GM19099 (cell line): ENCODE measurements around the gene ADAP1.

Source experiments
- POLR2A ChIP-seq: IDR thresholded peaks from 3 replicates; pipeline ENCODE4 v1.6.1; 2011; ENCODE audit warnings: low read depth; ENCODE audit not compliant: insufficient read length; ENCODE audit errors: extremely low read depth

ADAP1 gene

DNA sequence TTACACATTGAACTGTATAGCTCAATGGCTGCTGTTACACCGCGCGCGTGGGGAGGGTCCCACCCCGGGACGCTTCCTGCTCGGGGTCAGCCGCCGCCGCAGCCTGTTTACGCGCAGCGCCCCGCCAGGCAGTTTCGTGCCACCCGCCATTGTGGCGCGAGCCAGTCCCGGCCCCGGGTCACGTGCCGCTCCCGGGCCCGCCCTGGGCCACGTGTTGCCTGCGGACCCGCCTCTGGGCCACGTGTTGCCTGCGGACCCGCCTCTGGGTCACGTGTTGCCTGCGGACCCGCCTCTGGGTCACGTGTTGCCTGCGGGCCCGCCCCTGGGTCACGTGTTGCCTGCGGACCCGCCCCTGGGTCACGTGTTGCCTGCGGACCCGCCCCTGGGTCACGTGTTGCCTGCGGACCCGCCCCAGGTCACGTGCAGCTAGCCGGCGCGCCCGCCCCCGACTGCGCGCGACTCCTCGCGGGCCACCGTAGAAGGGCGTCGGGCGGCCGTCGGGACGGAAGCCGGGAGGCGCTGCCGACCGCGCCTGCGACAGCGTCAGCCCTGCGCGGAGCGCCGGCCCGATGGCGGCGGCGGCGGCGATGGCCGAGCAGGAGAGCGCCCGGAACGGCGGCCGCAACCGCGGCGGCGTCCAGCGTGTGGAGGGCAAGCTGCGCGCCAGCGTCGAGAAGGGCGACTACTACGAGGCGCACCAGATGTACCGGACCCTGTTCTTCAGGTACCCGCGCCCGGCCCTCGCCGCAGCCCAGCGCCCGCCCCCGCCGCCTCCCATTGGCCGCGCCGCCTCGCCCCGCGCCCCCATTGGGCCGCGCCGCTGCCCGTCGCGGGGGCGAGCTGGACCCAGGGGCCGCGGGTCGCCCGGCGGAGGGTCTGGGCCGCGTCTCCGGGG is 78.2 kb downstream of the ADAP1 start, which contains the start of gene GET4:
GET4 (plus strand) TSS at position 478 of the 895 bp plus-strand sequence; CDS start at position 570, 92 bp downstream.
- peak; percentile 86 for TF ChIP-seq POLR2A

- TF ChIP-seq POLR2A: no peak
Measured at GRCh38 chr7:875476-876076, 78.9 kb downstream of the ADAP1 start.

DNA sequence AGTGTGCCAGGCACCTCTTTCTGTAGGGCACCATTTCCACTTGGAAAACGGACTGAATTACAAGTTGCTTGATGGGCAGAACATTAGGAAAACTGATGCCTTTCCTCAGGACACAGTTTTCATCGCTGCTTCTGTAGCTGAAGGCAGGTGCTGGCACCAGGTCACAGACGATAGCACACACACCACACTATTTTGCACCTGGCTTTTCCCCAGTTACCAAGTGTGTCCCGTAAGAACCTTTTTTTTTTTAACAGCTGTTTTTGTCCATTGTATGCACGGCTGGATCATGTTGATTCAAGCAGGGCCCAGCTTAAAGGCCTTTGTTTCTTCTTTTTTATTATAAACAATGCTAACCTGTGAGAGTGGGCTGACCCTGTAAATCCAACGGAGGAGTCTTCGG is 79.4 kb downstream of the ADAP1 start:
- no peak for TF ChIP-seq POLR2A

- no peak for TF ChIP-seq POLR2A
Measured at GRCh38 chr7:874031-874749, 80.3 kb downstream of the ADAP1 start.

GRCh38 chr7:873367-874002 is 81.0 kb downstream of the ADAP1 start:
- TF ChIP-seq POLR2A: no peak

- TF ChIP-seq POLR2A: no peak
Measured at GRCh38 chr7:871900-872537, 82.5 kb downstream of the ADAP1 start.

- TF ChIP-seq POLR2A: no peak
Measured at GRCh38 chr7:869348-869747, 85.1 kb downstream of the ADAP1 start.

DNA sequence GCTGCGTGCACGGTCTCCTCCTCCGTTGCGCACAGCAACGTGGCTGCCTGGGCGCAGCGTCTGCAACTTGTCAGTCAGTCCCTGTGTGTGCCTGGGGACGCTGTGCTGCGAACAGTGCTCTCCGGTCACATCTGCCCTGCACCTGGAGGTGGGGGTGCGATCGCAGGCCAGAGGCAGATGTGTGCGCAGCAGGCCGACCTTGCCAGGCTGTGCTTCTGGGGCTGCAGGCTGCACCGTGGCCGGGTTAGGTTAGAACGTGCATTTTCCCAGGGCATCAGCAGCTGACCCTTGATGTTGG is 86.3 kb downstream of the ADAP1 start:
- no peak for TF ChIP-seq POLR2A

GRCh38 chr7:867406-868188 is 86.9 kb downstream of the ADAP1 start:
- no peak for TF ChIP-seq POLR2A

DNA sequence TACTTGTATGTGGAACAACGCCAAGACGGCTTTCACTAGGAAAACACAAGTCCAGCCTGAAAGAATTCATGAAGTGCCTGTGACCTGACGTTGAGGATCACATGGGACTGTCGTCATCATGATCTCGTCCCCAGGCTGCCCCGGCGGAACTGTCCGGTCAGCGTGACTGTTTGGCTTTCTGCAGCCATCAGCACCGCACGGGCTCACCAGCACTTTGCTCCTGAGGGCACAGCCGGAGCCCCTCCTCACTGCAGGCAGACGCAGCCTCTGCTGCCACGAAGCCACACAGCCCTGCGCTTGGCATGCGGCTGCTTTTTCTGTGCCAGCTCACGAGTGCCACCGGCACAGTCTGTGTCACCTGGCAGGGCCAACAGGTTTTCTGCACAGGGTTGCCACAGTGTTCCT is 87.5 kb downstream of the ADAP1 start:
- no peak for TF ChIP-seq POLR2A

GRCh38 chr7:865921-866320 is 88.6 kb downstream of the ADAP1 start:
- TF ChIP-seq POLR2A: no peak

- no peak for TF ChIP-seq POLR2A
Measured at GRCh38 chr7:863106-863505, 91.4 kb downstream of the ADAP1 start.

GRCh38 chr7:862157-862556 is 92.3 kb downstream of the ADAP1 start:
- no peak for TF ChIP-seq POLR2A

DNA sequence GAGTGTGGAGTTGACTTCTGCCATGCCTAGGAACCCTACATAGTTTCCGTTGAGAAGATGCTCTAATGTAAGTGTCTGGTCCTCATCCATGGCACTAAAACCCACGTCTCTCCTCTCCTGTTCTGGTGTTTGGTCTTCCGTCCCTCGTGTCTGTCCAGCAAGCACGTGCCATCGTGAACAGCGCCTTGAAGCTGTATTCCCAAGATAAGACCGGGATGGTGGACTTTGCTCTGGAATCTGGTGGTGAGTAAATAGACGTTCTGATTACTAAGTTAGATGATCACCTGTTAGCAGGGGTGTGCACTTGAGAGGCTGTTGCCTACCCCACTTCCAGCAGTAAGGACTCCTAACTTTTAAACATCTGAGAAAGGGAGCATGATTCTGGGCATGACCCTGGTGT is 93.3 kb downstream of the ADAP1 start:
- no peak for TF ChIP-seq POLR2A
